GM19023 (cell line): ENCODE data around the gene ERI3.

Experiments
- ATAC-seq: cut with Tn5 transposase; IDR thresholded peaks from one replicate; pipeline ENCODE4 v1.9.1; 2021; ENCODE audit warnings: mild to moderate bottlenecking, moderate library complexity; ENCODE audit not compliant: unreplicated experiment

Gene ERI3

GRCh38 chr1:44289530-44289929 is 65.5 kb downstream of the ERI3 start:
- no peak for ATAC-seq

DNA sequence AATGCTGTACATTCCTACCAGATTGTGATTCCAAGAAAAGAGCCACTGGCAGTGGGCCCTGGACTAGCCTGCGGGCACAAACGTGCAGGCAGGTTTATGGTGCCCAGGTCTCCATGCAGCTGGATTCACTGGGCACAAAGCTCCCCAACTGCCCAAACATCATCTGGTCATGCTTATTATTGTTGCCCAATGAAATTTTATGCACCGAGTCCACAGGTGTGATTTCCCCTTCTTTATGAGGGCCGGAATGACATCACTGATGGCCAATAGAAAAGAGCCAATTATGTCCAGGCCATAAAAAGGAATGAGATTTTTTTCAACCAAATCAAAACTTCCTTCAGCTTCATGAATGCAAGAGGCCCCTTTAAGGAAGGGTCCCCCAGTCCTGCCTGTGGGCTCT is 66.2 kb downstream of the ERI3 start:
- ATAC-seq = no peak

DNA sequence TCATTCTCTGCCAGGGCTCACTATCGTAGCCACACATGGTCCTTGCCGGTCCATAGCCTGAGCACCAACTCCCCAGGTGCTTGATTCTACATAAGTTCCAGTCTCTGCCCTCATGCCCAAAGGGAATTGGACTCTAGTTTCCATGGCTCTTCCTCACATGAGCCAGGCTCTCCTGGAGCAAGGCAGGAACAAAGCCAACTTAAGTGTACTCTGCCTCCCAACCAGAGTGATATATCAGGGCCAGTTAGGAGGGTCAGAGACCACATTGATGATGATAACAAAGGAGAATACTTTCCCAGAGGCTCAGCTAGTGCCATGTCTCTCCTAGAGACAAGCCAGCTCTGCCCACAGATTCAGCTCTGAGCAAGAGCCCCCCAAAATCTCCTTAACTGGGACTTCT is 70.9 kb downstream of the ERI3 start:
- no peak for ATAC-seq

DNA sequence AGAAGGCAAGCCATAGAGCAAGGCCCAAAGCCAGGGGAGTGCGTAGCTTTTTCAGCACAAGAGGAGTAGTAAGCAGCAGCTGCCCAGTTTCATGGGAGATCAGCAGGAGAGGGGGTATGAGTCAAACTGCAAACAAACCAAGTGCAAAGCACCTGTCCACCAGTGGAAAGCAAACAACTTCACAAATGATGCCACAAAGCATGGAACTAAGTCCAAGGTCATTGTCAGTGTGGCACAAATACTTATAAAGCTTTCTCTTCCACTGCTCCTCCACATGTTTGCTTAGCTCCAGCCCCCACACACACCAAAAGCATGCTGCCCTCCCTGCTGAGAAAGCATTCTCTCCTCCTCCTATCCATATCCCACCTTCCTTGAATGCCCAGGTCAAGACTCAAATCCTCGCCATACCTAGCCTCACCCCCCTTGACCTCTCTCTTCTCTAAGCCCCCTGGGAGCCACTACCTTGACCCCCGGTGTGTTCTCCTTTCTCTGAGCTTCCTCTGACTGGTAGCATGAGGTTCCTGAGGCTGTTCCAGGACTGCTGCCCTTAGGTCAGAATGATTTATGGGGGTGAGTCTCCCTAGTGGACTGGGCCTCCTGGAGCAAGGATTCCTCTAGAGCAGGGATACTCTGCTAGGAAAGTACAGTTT is 71.4 kb downstream of the ERI3 start:
- ATAC-seq = no peak

DNA sequence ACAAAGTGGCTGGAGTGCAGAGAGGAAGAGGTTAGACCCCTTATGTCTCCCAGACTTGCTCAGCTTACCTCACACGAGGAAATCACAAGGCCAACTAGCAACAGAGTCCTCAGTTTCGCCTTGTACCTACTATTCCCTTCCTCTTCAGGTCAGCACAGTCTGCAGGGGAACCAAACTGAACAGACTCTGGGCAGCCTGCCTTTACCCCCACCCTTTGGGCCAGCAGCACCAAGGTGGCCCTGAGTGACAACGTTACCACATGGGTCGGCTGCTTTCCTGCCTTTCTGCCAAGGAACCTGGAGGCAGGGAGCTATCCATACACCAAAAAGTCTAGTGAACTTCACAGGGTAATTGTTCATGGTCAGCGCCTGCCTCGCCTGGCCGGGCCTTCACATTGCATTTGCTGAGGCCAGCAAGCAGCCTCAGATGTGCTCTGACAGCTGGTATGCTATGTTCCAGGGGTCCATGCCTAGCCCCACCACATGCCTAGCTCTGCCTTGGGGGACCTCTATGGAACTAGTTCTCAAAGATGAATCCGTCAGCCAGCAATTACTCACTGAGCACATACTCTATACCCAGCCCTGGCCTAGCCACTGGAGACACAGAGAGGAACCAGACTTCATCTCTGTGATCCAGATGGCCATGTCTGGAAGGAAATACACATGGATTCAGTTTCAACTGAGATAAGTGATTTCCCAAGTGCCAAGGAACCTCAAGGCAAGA is 72.2 kb downstream of the ERI3 start:
- ATAC-seq = no peak

DNA sequence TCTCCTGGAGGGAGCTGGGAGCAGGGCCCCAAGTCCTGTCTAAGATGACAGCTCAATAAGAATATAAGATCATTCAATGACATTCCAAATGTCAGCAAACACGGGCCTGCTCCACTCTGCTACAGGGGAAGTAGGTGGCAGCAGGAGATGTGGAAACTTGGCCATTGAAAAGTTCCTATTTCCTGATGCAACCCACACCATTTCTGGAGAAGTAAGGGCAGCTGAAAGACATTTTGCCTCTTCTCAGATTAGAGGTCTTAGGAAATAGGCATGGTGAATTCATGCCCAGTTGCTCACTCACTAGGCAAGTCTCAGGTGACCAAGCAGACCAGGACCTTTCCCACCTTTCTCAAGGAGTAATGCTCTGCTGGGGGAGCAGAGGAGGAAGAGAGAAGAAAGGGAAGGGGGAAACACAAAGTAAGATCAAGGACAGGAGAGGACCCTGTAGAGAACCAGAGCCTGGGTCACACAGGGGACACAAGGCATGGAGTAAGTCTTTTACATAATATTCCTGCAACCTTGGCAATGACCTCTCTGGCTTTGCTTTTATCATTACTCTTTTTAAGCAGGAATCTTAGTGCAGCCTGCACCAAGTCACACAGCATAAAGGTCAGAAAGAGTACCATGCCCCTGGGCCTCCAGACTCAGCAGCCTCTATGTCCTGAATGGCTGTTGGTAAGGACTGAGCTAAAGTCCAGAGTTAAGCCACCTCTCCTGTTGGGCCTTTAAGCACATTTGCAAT is 72.9 kb downstream of the ERI3 start:
- ATAC-seq = no peak

DNA sequence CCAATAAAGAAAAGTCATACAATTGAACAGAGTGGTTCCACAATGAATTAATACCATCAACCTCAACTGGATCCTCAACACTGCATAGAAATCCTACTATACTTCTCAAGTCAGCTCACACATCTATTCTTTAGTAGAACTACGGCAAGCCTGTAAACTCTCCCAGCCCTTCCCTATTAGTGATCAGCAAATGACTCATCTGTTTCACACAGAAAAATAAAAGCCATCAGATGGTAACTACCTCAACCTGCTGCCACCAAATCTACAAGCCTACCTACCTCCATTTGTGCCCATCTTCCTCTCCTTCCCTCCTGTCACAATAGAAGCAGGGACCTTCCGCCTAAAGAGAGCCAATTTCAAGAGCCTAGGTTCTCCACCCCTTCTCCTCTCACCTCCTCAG is 78.2 kb downstream of the ERI3 start:
- no peak for ATAC-seq

- no peak for ATAC-seq
Measured at GRCh38 chr1:44275991-44276405, 79.1 kb downstream of the ERI3 start.

- no peak for ATAC-seq
Measured at GRCh38 chr1:44275296-44275962, 79.6 kb downstream of the ERI3 start.

DNA sequence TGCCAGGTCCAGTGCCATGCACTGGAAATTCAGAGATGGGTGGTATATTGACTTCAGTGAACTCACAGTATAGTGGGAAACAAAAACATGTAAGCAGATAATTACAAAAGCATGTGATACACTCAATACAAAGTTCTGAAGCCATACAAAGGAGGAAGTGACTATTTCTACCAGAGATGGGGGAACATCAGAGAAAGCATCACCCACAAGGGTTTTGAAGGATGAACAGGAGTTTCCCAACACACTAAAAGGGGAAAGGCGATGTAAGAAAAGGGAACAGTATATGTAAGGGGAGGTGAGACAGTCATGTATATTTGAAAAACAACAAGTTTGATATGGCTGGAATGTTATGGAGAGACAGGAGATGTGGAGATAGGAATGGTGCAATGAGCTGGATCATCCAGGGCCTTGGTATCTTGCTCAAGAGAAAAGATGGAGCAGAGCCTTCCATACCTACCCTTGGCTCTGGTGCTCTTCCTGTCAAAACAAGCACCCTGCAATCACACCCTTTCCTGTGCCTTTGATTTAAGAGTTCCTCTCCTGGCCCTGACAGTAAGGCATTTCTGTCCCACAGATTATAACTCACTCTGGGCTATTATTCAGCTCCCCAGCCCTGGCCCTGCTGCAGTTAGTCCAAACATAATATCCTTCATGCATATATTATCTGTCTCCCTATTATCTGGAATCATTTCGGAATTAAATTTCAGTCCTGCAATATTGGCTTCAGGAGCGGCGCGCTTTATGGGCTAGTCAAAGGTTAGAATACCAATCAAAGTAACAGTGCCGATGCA is 81.3 kb downstream of the ERI3 start:
- ATAC-seq = no peak

DNA sequence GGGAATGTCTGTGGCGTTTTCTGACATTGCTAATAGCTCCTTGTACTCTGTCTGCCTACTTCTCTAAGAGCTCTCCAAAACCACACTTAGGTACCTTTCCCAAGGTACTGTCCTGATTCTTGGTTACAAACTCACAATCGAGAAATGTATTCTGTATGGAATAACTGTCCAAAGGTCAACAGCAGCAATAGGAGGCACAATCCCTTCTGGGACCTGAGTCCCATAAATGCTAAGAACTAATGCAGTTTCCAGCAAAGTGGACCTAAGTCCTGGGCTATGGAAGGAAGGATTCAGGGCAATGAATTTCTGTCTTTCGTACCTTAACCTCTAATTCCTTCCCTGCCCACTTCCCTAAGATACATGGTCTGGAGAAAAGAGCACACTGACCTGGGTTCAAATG is 82.1 kb downstream of the ERI3 start:
- no peak for ATAC-seq

DNA sequence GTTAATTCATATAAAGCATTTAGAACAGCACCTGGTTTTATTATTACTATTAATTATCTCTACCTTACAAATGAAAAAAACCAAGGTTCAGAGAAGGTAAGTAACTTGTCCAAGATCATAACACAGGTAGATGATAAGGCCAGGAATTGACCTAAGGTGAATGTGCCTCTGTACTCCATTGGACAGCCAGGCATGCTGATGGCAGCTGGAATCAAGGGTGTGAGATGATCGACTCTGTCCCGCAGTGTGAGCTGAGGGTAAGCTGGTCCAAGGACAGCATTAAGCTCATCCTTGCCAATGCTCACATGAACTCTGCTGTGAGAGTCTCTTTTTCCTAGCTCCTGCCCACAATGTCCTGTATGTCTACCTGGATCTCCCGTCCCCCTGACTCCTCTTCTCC is 83.4 kb downstream of the ERI3 start:
- no peak for ATAC-seq

DNA sequence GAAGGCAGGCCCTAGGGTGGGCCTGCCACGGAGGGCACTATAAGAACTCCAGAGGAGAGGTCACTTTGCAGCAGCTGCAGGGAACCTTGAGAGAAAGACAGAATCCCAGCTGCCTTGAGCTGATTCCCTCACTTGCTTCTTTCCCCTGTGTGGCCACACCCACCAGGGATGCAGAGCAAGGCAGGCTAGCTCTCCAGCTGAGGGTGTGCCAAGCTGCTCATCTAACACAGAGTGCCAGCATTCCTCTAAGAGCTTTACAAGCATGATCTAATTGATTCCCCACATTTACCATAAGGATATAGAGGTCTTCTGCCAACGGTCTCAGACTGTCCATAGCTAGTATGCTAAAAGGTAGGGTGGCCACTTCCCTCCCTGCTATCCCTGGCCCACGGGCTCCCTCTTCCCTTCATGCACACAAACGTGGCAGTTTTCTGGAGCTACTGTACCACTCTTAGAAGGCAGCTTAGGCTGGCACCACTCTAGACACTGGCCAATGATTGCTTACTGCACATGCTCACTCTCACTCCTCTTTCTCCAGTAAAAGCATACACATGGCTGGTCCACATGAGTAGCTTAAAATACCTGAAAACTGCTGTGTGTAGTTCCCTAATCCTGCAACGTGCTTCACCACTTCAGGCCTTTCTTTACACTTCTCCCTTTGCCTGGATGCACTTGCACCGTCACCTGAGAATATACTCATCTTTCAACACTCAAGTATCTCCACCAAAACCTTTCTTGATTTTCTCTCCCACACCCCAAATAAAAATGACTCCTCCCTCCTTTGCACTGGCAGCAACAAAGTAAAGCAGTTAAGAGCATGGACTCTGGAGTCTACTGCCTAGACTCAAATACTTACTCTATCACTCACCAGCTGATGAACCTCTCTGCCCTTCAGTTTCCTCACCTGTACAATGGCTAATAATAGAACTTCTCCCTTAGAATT is 84.1 kb downstream of the ERI3 start:
- ATAC-seq = no peak

GRCh38 chr1:44268054-44268453 is 87.0 kb downstream of the ERI3 start:
- ATAC-seq = no peak

- no peak for ATAC-seq
Measured at GRCh38 chr1:44267438-44267837, 87.6 kb downstream of the ERI3 start.

DNA sequence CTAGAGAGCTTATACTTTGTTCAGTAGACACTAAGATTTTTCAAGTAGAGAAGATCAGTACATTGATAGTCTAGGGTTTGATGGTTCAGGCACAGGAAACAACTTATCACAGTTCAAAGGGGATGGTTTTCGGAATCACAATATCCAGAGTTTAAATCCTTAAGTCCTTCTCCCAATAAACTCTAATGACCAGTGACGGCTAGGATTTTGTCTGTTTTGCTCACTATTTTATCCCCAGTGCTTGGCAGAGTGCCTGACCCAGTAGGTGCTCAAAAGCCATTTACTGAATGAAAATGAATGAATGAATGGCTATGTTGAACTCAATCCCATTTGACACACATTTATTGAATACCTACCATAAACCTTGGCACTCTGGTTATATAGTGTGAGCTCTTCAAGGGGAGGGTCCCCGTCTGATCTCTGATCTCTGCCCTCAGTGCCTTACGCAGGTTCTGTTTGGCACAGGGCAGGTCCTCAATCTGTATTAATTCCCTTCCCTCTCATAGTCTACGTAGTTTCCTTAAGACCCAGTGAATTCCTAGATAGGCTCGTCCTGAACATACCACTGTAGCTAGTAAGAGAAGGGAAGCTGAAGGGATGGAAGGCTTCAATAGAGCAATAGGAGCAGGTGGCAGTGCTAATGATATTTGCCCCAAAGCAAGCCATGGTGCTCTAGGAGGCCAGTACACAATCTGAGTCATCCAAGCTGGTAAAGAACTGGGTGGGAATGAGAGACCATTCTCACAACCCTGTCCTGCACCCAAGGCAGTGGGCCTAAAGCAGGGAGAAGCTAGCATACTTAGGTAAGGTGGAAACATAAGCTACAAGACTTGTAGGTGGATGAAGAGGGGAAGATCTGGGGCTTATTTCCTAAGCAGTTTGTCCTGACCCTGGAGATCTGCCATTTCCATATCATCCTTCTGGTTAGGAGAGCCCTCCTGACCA is 88.4 kb downstream of the ERI3 start:
- ATAC-seq = no peak

DNA sequence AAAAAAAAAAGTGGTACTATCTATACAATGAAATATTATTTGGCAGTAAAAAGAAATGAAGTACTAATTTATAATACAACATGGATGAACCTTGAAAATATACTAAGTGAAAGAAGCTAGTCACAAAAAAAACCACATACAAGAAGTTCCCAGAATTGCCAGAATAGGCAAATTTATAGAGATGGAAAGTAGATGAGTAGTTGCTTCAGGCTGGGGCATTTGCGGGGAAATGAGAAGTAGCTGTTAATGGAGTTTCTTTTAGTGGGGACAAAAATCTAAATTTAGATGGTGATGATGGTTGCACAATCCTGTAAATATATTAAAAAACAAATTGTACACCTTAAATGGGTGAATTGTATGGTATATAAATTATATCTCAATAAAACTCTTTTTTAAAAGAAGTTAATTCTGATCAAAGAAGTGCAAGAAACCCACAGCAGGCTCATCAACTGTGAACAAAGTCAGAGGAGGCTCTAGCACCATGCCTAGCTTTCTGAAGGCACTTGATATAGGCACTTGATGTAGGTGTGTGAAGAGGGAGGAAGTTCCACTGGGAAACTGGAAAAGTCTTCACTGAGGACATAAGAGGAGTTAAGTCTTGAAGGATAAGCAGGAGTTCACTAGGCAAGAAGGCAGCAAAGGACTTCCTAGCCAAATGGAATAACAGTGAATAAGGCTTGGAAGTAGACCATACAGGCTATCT is 89.2 kb downstream of the ERI3 start:
- ATAC-seq = no peak

DNA sequence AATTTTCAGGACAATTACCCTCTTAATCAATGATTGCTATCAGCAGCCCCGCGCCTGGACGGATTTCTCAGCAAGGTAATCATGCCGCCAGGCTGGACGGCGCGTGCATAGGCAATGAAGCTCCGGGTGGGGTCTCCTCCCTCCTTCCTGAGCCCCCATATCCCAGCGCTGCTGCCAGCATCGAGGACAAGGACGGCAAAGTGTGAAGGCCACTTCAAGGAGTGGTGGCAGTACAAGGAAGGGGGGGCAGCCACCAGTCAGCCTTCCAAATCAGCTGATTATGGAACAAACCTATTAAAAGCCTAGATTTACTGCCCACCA is 90.6 kb downstream of the ERI3 start:
- no peak for ATAC-seq
